ENCODE results near the gene CELF4.

The CELF4 gene

GRCh38 chr18:37571266-37571665 is 5.7 kb upstream of the CELF4 start:
- DNase-seq: no peak

DNA sequence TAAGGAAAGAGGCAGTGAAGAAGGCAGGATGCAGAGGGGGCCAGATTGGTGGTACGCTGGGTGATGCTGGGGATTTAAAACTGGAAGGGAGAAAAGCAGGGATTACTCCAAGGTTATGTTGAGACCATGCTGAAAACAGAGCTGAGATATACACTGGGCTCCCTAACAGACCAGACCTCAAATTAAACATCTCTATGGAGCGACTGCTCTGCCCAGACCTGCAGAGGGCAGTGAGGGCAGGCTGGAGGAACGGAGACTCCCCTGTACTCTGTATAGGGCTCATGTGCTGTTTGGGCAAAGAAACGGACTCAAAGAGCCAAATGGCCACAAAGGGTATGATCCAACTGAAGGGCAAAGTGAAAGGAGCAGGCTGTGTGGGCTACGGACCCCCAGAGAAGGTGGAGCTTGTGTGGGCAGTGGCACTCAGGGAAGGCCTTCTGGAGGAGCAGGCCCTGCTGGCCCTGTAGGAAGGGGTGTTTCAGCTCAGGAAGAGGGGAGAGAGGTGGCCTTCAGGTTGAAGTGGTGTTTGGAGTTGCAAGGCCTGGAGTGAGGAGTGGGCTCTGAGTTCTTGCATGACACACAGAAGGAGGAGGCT is 4.8 kb upstream of the CELF4 start:
- DNase-seq: no peak

DNA sequence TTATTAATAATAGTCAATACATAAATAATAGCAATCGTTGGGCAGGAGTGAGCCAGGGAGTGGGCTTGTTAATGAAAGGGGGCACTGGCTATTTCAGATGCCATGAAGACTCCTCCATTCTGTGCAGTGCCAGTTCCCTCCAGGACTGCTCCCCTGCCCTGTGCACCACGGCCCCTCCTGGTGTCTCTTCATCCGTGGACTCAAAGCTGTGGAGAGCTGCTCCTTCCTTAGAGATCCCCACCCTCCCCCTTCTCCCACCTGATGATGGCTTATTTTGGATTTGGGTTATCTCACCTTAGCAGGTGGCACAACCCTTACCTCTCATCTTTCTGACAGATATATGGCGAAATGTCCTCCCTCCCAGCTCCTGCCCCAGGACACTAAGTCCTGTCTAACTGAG is 3.1 kb upstream of the CELF4 start:
- DNase-seq: no peak

GRCh38 chr18:37567994-37568359 is 2.4 kb upstream of the CELF4 start:
- no peak for DNase-seq

DNA sequence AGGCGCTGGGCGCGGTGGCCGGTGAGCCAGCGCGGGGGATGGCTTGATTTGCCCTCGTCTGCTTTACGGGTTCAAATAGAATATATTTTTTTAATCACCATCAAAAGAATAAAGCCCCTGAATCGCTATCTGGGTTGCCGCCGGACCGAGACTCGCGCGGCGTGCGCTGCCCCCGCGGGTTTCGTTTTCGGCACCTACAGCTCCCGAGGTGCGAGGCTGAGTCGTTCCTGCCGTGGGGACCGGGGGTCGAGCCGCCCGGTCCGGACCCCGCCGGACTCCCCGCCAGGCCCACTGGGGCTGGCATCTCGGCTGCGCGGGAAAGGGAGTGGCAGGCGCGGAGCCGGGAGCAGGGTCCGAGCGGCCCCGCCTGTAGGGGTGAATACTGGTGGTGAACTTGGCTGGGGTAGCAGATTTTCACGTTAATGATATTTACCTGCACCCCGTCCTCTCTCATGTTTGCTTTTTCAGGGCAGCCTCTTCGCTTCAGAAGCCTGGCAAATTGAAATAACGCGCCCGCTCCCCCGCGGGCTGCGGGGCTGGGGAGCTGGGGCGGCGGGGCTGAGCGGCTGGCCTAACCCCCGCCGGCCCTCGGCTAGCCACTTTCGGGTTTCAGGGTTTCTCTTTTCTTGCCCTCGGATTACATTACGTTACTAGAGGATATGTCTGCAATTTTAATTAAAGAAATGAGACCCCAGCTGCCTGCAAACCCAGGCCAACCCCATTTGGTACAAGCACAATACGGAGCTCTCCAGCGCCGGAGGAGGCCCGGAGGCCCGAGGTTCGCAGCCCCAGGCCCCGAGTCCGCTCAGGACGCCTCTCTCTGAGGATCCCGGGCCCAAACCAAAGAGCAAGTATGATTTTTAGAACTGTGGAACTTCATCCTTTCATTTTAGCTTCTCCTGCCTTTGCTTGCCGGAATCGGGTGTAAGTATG is 1.7 kb upstream of the CELF4 start:
- DNase-seq: no peak

- no peak for DNase-seq
Observed at GRCh38 chr18:37566479-37567060, 972 bp upstream of the CELF4 start.

GRCh38 chr18:37565977-37566478 is 430 bp upstream of the CELF4 start:
- no peak for DNase-seq

GRCh38 chr18:37564711-37565100 is 892 bp downstream of the CELF4 start:
- no peak for DNase-seq

DNA sequence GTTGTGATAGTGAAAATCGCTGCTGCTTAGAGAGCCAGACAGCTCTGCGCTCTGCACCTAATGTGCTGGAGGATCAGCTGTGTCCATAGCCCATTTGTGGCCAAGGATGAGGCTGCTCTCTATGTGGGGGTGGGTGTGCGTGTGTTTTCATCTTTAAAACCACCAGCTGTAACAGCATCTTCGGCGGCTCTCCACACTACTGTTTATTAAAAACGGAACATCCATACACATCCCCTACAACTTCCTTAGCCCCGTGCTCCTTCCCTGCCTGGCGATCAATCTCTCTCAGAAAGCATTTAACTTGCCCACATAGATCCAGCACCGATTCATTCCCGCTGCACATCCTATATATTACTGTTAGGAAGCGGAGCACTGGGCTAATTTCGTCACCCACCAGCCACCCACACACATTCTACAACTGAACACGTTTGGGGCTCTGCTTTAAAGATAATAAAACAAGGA is 1.6 kb downstream of the CELF4 start:
- DNase-seq: no peak

DNA sequence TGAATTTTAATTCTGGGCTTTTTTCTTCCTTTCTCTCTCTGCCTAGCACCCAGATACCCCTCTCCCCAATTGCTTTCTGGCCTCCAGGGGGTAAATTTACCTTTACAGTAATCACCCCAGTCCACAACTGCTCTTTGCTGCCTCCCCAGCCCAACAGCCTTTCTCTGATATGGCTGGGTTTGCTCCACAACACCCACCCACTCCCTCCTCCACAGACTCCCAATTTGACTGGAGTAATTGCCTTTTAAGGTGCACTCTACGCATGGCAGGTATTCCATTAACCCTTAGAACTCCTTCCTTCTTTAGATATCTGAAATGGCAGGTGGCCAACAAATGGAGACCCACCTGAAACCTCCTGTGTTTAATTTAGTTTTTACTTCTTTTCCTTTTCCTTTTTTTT is 3.6 kb downstream of the CELF4 start:
- no peak for DNase-seq

DNA sequence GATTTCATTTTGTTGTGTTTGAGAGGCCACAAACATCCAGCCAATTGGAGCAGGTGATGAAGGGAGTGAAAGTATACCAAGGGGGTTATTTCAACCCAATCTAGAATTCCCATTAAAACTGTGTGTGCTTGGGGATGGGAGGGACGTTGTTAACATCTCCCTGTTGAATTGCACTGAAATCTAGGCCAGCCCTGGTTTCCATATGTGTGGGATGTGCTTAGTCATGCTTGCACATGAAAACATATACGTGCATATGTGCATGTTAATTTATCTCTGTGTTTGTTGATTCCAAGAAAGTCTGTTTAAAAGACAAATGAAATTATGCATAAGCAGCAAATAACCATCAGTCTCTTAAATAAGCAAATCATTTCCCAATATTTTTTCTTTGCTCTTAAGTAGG is 5.6 kb downstream of the CELF4 start:
- DNase-seq: no peak

- DNase-seq: no peak
Observed at GRCh38 chr18:37559194-37559593, 6.4 kb downstream of the CELF4 start.

- DNase-seq: no peak
Observed at GRCh38 chr18:37554399-37554787, 11.2 kb downstream of the CELF4 start.

DNA sequence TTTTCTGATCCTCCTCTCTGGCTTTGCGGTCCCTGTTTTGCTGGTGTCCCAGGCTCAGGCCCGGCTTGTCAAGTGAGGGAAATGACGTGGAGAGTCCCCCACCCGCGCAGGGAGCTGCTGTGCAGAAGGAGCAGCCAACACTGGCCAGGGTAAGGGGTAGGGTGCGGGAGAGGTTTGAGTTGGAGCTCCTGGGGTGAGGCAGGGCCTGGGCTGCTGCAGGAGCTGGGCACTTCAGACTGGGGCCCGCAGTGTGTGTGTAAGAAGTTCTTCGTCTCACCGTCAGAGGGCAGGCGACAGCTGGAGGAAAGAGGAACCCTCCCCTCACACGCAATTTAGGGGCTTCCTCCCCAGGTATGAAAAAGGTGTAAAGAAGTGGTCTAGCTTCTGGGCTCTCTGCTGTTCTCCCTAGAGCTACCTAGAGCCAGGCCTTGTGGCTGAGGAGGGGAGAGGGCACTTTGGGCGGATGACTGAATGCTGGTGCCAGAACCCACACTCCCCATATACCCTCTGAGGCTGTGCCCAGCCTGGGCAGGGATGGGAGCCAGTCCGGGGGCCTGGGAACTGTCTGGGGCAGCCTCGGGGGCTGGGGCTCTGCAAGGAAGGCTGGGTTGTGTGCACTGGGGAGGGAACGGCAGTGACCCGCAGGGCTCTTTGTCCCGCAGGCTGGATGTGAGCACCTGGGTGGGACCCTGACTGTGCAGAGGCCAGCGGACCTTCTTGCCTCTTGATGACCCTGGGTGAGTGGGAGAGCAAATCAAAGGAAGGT is 11.8 kb downstream of the CELF4 start:
- no peak for DNase-seq

DNA sequence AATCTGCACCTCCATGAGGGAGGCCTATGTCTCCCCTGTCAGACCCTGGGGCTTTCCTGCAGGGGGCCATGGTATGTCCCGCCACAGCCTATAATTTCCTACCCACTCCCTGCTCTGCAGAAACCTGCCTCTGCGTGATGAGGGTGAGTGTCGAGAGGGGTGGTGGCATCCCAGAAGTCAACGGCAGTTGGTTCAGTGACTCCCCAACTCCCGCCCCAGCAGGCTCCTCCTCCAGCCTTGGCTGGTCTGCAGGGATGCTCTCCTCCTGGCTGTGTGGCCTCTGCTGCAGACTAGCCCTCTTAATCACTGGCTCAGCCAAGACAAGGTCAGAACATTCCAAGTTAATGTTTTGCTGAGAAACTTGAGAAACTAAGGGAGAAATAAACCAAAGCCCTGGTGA is 13.3 kb downstream of the CELF4 start:
- DNase-seq: no peak

DNA sequence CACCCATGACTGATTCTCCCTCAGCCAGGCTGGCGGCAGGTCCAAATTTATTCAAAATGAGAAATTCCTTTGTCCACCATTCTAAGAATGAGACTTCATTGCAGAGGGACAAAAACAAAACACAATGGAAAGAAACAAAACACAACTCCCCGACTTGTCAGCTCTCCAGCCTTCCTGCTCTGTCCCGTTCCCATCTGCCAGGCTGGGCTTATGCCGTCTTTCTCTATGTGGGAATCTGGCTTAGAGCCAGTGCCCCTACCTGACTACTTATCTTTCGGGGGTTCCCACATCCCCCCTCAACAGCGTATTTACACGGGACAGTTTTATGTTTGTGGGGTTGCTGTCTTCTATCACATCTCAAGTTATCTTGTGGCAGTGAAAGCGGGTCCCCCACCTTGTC is 13.8 kb downstream of the CELF4 start:
- DNase-seq: no peak

- DNase-seq: no peak
Observed at GRCh38 chr18:37551249-37551648, 14.3 kb downstream of the CELF4 start.

DNA sequence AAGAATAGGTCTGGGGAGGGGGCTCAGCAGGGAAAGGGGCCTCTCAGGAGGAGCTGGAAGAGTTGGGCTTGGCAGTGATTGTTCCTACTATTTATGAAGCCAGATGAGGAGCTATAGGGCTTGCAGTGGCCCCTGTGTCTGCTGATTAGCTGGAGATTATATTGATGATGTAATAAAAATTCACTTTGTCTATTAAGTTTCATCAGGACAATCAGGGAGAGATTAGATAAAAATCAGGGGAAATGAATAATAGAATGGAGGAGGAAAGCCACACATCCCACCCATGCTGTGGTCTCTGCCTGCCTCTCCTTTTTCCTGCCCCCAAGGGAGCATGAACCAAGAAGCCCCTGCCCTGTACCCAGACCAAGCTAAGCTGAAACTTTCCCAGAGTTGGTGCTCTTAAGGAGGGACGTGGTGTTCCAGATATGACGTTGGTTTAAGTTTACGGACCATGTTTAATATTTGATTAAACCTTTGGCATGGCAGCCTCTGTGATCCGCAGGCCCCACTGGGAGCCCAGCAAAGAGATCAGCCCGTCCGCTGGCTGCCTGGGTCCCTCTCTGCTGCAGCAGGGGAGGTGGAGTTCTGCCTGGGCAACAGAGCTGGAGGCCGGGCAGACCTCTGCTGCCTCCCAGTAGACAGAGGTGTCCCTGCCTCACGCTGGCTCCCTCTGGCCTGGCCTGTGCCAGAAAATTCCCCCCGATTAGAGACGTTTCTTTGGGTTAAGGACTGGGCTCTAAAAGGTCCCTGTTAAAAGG is 15.3 kb downstream of the CELF4 start:
- DNase-seq: no peak

DNA sequence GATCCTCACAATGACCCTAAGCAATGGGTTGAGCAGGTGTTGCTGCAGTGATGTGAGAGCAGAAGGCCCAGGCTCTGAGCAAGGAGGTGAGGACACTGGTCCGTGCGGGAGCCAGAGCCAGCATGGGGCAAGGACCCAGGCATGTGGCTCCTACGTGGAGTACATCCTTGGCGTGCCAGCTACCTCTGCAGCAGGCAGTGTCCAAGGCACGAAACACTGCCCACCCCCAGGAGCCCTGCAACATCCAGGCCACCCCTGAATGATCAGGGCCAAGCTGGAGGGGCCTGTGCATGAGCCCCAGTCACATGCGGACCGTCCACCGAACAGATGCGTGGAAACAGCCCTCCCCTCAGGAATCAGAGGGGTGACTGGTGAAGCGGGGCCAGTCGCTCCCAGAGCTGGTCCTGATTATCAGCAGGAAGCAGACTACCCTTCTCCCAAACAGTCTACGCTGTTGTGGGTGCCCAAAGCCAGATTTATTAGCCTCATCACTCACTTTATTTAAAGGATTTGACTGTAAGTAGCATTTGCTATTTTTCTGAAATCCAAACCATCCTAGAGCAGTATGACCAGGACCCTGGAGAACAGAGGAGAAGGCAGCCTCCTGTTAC is 16.8 kb downstream of the CELF4 start:
- DNase-seq: no peak

GRCh38 chr18:37547196-37547827 is 18.3 kb downstream of the CELF4 start:
- DNase-seq: no peak

DNA sequence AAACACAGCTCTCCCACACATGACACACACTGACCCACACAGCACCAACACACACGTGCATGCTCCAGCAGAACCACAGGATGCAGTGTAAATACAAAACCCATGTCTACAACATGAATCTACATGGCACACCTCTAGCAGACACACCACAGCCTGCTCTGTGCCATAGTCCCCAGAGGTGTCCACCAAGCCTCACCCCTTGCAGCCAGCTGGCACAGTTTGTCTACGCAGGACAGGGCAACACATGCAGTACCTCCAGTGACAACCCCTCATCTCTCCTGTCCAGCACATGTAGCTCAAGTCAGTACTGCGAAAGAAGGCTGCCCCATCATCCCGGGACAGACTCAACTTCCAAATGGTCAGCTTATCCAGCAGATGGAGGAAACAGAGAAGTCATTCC is 18.9 kb downstream of the CELF4 start:
- no peak for DNase-seq

- no peak for DNase-seq
Observed at GRCh38 chr18:37546272-37546537, 19.4 kb downstream of the CELF4 start.

All from activated T-cell treated with anti-CD3 and anti-CD28 coated beads, Interleukin-2, amount 50 U/mL, for 1 hour (primary cell).